Left lung (tissue), 10 donors: Measurements from ENCODE around the gene BCOR. TPM values are rescaled to one million over a fixed set of nuclear protein-coding genes. Genes with fewer than 3 reads are reported as not detected.

Experiments used
- ATAC-seq: fragments of 200-7000 bp; cut with Tn5 transposase; one replicate; pipeline ENCODE4 v1.9.1; 2020; ENCODE audit warnings: moderate library complexity
- DNase-seq, 4 donors: peaks; one replicate each; pipeline ENCODE4 v3.0.0-alpha.2; 2013 to 2020
- H3K27ac ChIP-seq, 2 donors: fragments of 200-600 bp; sonication (generic) in 1 of 2; one replicate each; pipeline versions ENCODE4 v1.5.0 to v1.8.0; 2020 to 2021
- H3K27me3 ChIP-seq, 2 donors: fragments of 200-600 bp; sonication (generic) in 1 of 2; one replicate each; pipeline versions ENCODE4 v1.5.0 to v1.8.0; 2020 to 2021
- H3K36me3 ChIP-seq, 2 donors: fragments of 200-600 bp; sonication (generic) in 1 of 2; one replicate each; pipeline versions ENCODE4 v1.5.0 to v1.8.0; 2020 to 2021
- H3K4me1 ChIP-seq, 2 donors: fragments of 200-600 bp; one replicate each; pipeline ENCODE4 v1.8.0; 2021
- H3K4me3 ChIP-seq, 2 donors: fragments of 200-600 bp; sonication (generic) in 1 of 2; one replicate each; pipeline versions ENCODE4 v1.5.0 to v1.8.0; 2020 to 2021; ENCODE audit warnings: mild to moderate bottlenecking in 1 of 2
- H3K9me3 ChIP-seq, 2 donors: fragments of 200-600 bp; sonication (generic) in 1 of 2; one replicate each; pipeline versions ENCODE4 v1.5.0 to v1.8.0; 2020 to 2021
- CTCF ChIP-seq, 2 donors: fragments of 200-600 bp; sonication (generic) in 1 of 2; IDR thresholded peaks; one replicate each; pipeline versions ENCODE4 v1.5.0 to v1.8.0; 2021; ENCODE audit warnings: antibody characterized with exemption in 2 of 2
- intact Hi-C, 2 donors: fragments of 100-400 bp; cut with DNase I; formaldehyde crosslinking; loops; one replicate each; pipeline versions ENCODE4 v1.11.2 to v1.14.2; 2022
- polyA plus RNA-seq, 6 donors: library from polyadenylated mRNA; unstranded; fragments of 120-200 nt; gene quantifications; one replicate each; pipeline ENCODE4 v1.2.1, GENCODE V29; 2013; ENCODE audit not compliant: insufficient read length in 6 of 6
- total RNA-seq, 2 donors: library from RNA; stranded (reverse); fragmentation: NEBNext Ultra II Directional; extraction: Animal tissue kit (Norgen Biotek cat#: 25700); gene quantifications; one replicate each; pipeline ENCODE4 v1.2.1, GENCODE V29; 2021
- donor health status: DM: no; HTN: yes; CAD: no.
- donor health status: DM: no; HTN: no; CAD: no.

The BCOR gene
- total and polyA plus RNA-seq, 8 donors = 19.0 to 65.1 (median 60.9) TPM

- no peak for TF ChIP-seq CTCF (IDR thresholded peaks at IDR 0.05)
- no peak overlapping the region for H3K4me3 ChIP-seq
- H3K4me1 ChIP-seq = peaks cover 4 to 57% of the 10 kb centered on the region in 2 donors
- H3K36me3 ChIP-seq = no peaks in the 10 kb centered on the region
- no peak overlapping the region for H3K27ac ChIP-seq
- H3K27me3 ChIP-seq = peaks cover 0 to 63% of the 10 kb centered on the region in 2 donors
- DNase-seq (no peak), ATAC-seq (no peak)
- intact Hi-C loops = no loop called here
- no peaks in the 10 kb centered on the region for H3K9me3 ChIP-seq
These were observed 5.9 kb downstream of the BCOR start for GRCh38 chrX:40091691-40092421.

GRCh38 chrX:40090961-40091360 lies 6.8 kb downstream of the BCOR start:
- Histone ChIP-seq H3K4me1 (peaks cover 4 to 61% of the 10 kb centered on the region in 2 donors), H3K36me3 (no peaks in the 10 kb centered on the region), H3K27ac (no peak overlapping the region), H3K27me3 (peaks cover 0 to 61% of the 10 kb centered on the region in 2 donors), H3K4me3 (peak overlapping the region in 1 of 2 donors; percentile 40), H3K9me3 (no peaks in the 10 kb centered on the region)
- intact Hi-C loops = no loop called here
- TF ChIP-seq CTCF (IDR thresholded peaks at IDR 0.05) = no peak
- no peak for ATAC-seq
- DNase-seq = no peak

GRCh38 chrX:40090050-40090804 lies 7.5 kb downstream of the BCOR start:
- DNase-seq = peak in 2 of 4 donors; percentile 54 to 79
- no peak for TF ChIP-seq CTCF (IDR thresholded peaks at IDR 0.05)
- Histone ChIP-seq H3K4me3 (peak overlapping the region; percentile 7 to 40), H3K9me3 (no peaks in the 10 kb centered on the region), H3K27ac (peak overlapping the region in 1 of 2 donors; percentile 60), H3K27me3 (peaks cover 0 to 54% of the 10 kb centered on the region in 2 donors), H3K4me1 (peaks cover 4 to 68% of the 10 kb centered on the region in 2 donors), H3K36me3 (no peaks in the 10 kb centered on the region)
- intact Hi-C loops = no loop called here
- ATAC-seq = peak; percentile 50

GRCh38 chrX:40088803-40089540 lies 8.8 kb downstream of the BCOR start:
- intact Hi-C loops = no loop called here
- Histone ChIP-seq H3K9me3 (no peaks in the 10 kb centered on the region), H3K4me3 (no peak overlapping the region), H3K27me3 (peaks cover 0 to 44% of the 10 kb centered on the region in 2 donors), H3K4me1 (peaks cover 4 to 77% of the 10 kb centered on the region in 2 donors), H3K27ac (no peak overlapping the region), H3K36me3 (no peaks in the 10 kb centered on the region)
- TF ChIP-seq CTCF (IDR thresholded peaks at IDR 0.05) = no peak
- ATAC-seq = no peak
- DNase-seq = no peak

GRCh38 chrX:40088299-40088625 lies 9.5 kb downstream of the BCOR start:
- peaks cover 4 to 78% of the 10 kb centered on the region in 2 donors for H3K4me1 ChIP-seq
- no peak for TF ChIP-seq CTCF (IDR thresholded peaks at IDR 0.05)
- peaks cover 0 to 45% of the 10 kb centered on the region in 2 donors for H3K27me3 ChIP-seq
- no peaks in the 10 kb centered on the region for H3K36me3 ChIP-seq
- DNase-seq (no peak), ATAC-seq (no peak)
- H3K27ac ChIP-seq = no peak overlapping the region
- intact Hi-C loops = no loop called here
- H3K4me3 ChIP-seq = no peak overlapping the region
- H3K9me3 ChIP-seq = no peaks in the 10 kb centered on the region
